MCF 10A (cell line): ENCODE data around the gene PACSIN1. TPM values are rescaled to one million over a fixed set of nuclear protein-coding genes. Genes with fewer than 3 reads are reported as not detected.

Source experiments
- BruUV-seq: library from RNA; stranded (reverse); fragments of 400-500 nt; replicated peaks from 2 replicates; lab custom pipeline; 2021; lab: Mats Ljungman, UMichigan
- CTCF ChIA-PET: fragments of 300-600 bp; sonication (Branson Sonifier 250); formaldehyde crosslinking; extraction: SDS; loops from one replicate; lab custom pipeline; 2021; ENCODE audit warnings: antibody characterized with exemption, inconsistent platforms; lab: Yijun Ruan, JAX
- POLR2A ChIA-PET: fragments of 300-600, 350-650 bp; sonication (Branson Sonifier 250); formaldehyde crosslinking; extraction: SDS; loops from one replicate; lab custom pipeline; 2020; ENCODE audit warnings: antibody characterized with exemption, inconsistent platforms; lab: Yijun Ruan, JAX
- DNase-seq: peaks from one replicate; pipeline ENCODE4 v3.0.0-alpha.2; 2018; ENCODE audit not compliant: unreplicated experiment
- H3K27ac Mint-ChIP-seq: one replicate; pipeline ENCODE4 v1.8.0; 2022; ENCODE audit warnings: mild to moderate bottlenecking, low read depth, mixed read lengths; ENCODE audit not compliant: unreplicated experiment
- H3K27me3 Mint-ChIP-seq: one replicate; pipeline ENCODE4 v1.8.0; 2022; ENCODE audit warnings: mixed read lengths; ENCODE audit not compliant: insufficient read depth, unreplicated experiment
- H3K36me3 Mint-ChIP-seq: one replicate; pipeline ENCODE4 v1.8.0; 2022; ENCODE audit warnings: mild to moderate bottlenecking, moderate library complexity, mixed read lengths; ENCODE audit not compliant: insufficient read depth, unreplicated experiment
- H3K4me1 Mint-ChIP-seq: one replicate; pipeline ENCODE4 v1.8.0; 2022; ENCODE audit warnings: mixed read lengths; ENCODE audit not compliant: insufficient read depth, unreplicated experiment
- H3K4me3 Mint-ChIP-seq: one replicate; pipeline ENCODE4 v1.8.0; 2022; ENCODE audit warnings: mild to moderate bottlenecking, moderate library complexity, mixed read lengths; ENCODE audit not compliant: unreplicated experiment
- H3K9me3 Mint-ChIP-seq: one replicate; pipeline ENCODE4 v1.8.0; 2022; ENCODE audit warnings: mixed read lengths; ENCODE audit not compliant: unreplicated experiment
- intact Hi-C: fragments of 100-400 bp; cut with micrococcal nuclease; formaldehyde crosslinking; loops from 2 replicates; pipeline ENCODE4 v1.14.1; 2022
- total RNA-seq: library from RNA; stranded (reverse); gene quantifications from 2 replicates; pipeline ENCODE4 v1.2.3, GENCODE V29; 2022
- TF ChIP-seq, protein P1 (sequence below): fragments of 200-600 bp; IDR thresholded peaks from one replicate; pipeline ENCODE4 v1.8.0; 2022; ENCODE audit warnings: antibody characterized with exemption, mild to moderate bottlenecking; ENCODE audit not compliant: unreplicated experiment

Gene PACSIN1
- total RNA-seq, 1 experiment from 2014 or later = not detected

DNA sequence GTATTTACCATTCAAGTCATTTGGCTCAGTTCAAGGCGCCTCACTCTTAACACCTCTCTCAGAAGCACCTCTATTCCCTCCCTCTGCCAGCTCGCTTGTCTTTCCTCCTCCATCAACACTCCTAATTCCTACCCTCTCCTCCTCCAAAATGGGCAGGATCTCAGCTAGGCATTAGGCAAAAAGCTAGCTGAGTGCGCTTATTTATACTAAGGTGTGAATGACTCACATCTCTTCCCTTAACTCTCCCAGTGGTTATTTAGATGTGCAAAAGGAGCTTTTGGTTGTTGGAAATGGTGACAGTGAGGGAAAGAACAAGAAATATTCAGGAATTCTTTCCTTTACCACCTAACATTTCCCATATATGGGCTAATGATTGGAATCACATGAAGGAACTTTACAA, 29.1 kb downstream of the PACSIN1 start:
- ChIA-PET POLR2A (interaction anchor here (0.7 kb wide), 1 partner anchor 19 kb away, joined by 3 read pairs; no protein-coding TSS in a partner anchor), CTCF (interaction anchor here (0.6 kb wide), 1 partner anchor 96 kb away, joined by 3 read pairs; no protein-coding TSS in a partner anchor)
- no peak overlapping the region for H3K27ac Mint-ChIP-seq
- no peak overlapping the region for H3K4me3 Mint-ChIP-seq
- intact Hi-C loops = no loop called here
- H3K4me1 Mint-ChIP-seq = no peaks in the 10 kb centered on the region
- no TSS peak for BruUV-seq
- H3K36me3 Mint-ChIP-seq = no peaks in the 10 kb centered on the region
- TF ChIP-seq, protein P1, sequence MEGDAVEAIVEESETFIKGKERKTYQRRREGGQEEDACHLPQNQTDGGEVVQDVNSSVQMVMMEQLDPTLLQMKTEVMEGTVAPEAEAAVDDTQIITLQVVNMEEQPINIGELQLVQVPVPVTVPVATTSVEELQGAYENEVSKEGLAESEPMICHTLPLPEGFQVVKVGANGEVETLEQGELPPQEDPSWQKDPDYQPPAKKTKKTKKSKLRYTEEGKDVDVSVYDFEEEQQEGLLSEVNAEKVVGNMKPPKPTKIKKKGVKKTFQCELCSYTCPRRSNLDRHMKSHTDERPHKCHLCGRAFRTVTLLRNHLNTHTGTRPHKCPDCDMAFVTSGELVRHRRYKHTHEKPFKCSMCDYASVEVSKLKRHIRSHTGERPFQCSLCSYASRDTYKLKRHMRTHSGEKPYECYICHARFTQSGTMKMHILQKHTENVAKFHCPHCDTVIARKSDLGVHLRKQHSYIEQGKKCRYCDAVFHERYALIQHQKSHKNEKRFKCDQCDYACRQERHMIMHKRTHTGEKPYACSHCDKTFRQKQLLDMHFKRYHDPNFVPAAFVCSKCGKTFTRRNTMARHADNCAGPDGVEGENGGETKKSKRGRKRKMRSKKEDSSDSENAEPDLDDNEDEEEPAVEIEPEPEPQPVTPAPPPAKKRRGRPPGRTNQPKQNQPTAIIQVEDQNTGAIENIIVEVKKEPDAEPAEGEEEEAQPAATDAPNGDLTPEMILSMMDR = no peak
- peaks cover 10% of the 10 kb centered on the region for H3K27me3 Mint-ChIP-seq
- no peak for DNase-seq
- no peaks in the 10 kb centered on the region for H3K9me3 Mint-ChIP-seq

DNA sequence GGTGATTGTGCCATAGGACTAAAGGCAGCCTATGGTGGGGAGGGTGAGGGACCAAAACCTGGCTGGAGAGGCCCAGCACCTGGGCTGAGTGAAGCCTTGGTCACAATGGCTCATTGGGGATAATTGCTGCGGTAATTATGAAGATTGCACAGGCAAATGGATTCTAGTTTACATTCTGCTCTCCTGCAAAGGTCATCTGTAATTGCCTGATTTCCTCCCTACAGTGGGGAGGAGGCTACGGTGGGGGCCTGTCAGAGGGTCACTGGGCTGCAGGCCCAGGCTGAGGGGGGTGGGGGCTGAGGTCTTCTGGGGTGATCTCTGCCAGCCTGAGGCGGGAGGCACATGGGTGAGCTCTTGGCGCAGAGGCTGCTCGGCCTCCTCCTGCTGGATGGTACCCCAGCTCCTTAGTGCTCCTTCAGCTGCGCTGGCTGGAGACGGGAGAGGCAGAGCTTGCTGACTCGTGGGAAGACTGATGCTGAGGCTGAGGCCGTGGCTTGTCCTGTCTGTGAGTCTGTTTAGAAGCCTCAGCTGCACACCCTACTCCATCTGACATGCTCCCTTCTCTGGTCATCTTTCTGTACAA, 30.3 kb downstream of the PACSIN1 start:
- TF ChIP-seq, protein P1 = no peak
- intact Hi-C loops = no loop called here
- no TSS peak for BruUV-seq
- H3K4me1 Mint-ChIP-seq = no peaks in the 10 kb centered on the region
- POLR2A ChIA-PET = no interaction called here
- no peak overlapping the region for H3K27ac Mint-ChIP-seq
- no peaks in the 10 kb centered on the region for H3K9me3 Mint-ChIP-seq
- no peak overlapping the region for H3K4me3 Mint-ChIP-seq
- H3K36me3 Mint-ChIP-seq = no peaks in the 10 kb centered on the region
- peaks cover 10% of the 10 kb centered on the region for H3K27me3 Mint-ChIP-seq
- CTCF ChIA-PET = no interaction called here
- DNase-seq = no peak

DNA sequence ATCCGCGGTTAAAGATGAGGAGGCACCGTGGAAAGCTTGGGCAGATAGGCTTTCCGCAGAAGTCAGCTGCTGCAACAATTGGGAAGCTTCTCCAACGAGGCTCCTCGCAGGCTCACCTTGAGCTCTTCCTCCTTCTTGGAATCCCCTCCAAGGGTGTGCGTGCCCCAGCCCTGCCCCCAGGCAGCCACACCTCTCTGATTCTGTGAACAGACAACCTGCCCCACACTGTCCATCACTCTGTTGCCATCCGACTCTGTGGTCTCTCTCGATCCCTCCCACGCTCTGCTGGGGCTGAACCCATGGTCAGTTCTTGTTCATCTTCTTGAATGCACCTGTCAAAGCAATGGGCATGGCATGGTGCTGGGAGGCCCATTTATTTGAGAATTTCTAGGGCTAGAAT, 31.5 kb downstream of the PACSIN1 start:
- Mint-ChIP-seq H3K4me1 (no peaks in the 10 kb centered on the region), H3K27me3 (peaks cover 10% of the 10 kb centered on the region), H3K27ac (no peak overlapping the region), H3K4me3 (no peak overlapping the region), H3K9me3 (no peaks in the 10 kb centered on the region), H3K36me3 (no peaks in the 10 kb centered on the region)
- TF ChIP-seq, protein P1 = no peak
- CTCF ChIA-PET = no interaction called here
- BruUV-seq = no TSS peak
- POLR2A ChIA-PET = interaction anchor here (0.6 to 0.9 kb wide), 2 partner anchors 12 to 233 kb away, joined by 3 read pairs; no protein-coding TSS in a partner anchor
- intact Hi-C loops = no loop called here
- DNase-seq = no peak

DNA sequence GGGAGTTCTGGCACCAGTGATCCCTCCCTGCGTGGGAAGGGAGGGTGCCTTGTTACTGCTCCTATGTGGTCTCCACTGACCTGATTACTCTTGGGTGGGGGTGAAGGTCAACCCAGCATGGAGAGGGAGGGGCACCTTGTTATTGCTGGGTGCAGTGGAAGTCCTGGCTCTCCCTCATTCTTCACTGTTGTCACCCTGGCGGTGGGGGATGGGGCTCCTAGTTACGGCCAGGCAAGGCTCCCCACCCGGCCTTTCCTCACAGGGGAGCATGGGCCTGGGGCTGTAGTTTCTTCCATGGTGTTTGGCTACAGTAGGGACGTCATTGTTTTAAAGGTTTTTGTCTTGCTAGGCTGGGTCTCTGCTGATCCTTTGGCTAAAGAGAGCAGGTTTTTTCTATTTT, 40.8 kb downstream of the PACSIN1 start:
- CTCF ChIA-PET = no interaction called here
- H3K9me3 Mint-ChIP-seq = no peaks in the 10 kb centered on the region
- intact Hi-C loops = no loop called here
- no peaks in the 10 kb centered on the region for H3K36me3 Mint-ChIP-seq
- no TSS peak for BruUV-seq
- no peak for DNase-seq
- H3K27me3 Mint-ChIP-seq = no peaks in the 10 kb centered on the region
- H3K27ac Mint-ChIP-seq = no peak overlapping the region
- TF ChIP-seq, protein P1 = no peak
- no peak overlapping the region for H3K4me3 Mint-ChIP-seq
- POLR2A ChIA-PET = no interaction called here
- H3K4me1 Mint-ChIP-seq = no peaks in the 10 kb centered on the region
